K562 (cell line): Measurements from ENCODE around the gene CNKSR1. TPM values are rescaled to one million over a fixed set of nuclear protein-coding genes. Genes with fewer than 3 reads are reported as not detected.

ENCODE experiments used
- ARID1B ChIP-seq: fragments of 450-650 bp; IDR thresholded peaks from 2 replicates; pipeline ENCODE4 v1.6.1; 2016; ENCODE audit warnings: antibody characterized with exemption, mild to moderate bottlenecking, inconsistent platforms
- BMI1 ChIP-seq: fragments of 150-350 bp; IDR thresholded peaks from 2 replicates; pipeline ENCODE4 v1.6.1; 2014; ENCODE audit warnings: low read length
- EGR1 ChIP-seq: fragments of 450-650 bp; conservative IDR thresholded peaks from 2 replicates; pipeline ENCODE4 v1.6.1; 2017; ENCODE audit warnings: mild to moderate bottlenecking
- MTA2 ChIP-seq: fragments of 450-650 bp; IDR thresholded peaks from 2 replicates; pipeline ENCODE4 v1.6.1; 2016; ENCODE audit warnings: low read depth
- MXI1 ChIP-seq: IDR thresholded peaks from 2 replicates; pipeline ENCODE4 v1.6.1; 2011; ENCODE audit warnings: low read depth, mild to moderate bottlenecking, improper control_type of control experiment, low read length
- NEUROD1 ChIP-seq: fragments of 150-350 bp; IDR thresholded peaks from 2 replicates; pipeline ENCODE4 v1.6.1; 2014; ENCODE audit warnings: borderline replicate concordance, low read length, low read depth; ENCODE audit not compliant: partially characterized antibody
- RFX5 ChIP-seq: IDR thresholded peaks from 2 replicates; pipeline ENCODE4 v1.6.1; 2011; ENCODE audit warnings: low read depth, mild to moderate bottlenecking, improper control_type of control experiment, low read length
- SMC3 ChIP-seq: conservative IDR thresholded peaks from 2 replicates; pipeline ENCODE4 v1.6.1; 2011; ENCODE audit warnings: low read depth, low read length, improper control_type of control experiment; ENCODE audit not compliant: insufficient read depth
- TAF1 ChIP-seq: IDR thresholded peaks from 2 replicates; pipeline ENCODE4 v1.6.1; 2011; ENCODE audit warnings: mild to moderate bottlenecking, low read length, moderate library complexity; ENCODE audit not compliant: insufficient read depth, control insufficient read depth, severe bottlenecking; ENCODE audit errors: extremely low read depth
- TEAD1 ChIP-seq, 2 experiments: fragments of 450-650 bp in 1 of 2; sonication (generic) in 1 of 2; formaldehyde crosslinking; IDR thresholded peaks; 2 replicates each; pipeline versions ENCODE4 v1.4.0 to v1.8.0; 2020 to 2022; ENCODE audit warnings: mild to moderate bottlenecking in 2 of 2, missing genetic modification reagents in 1 of 2
- ZNF436 ChIP-seq: fragments of 250-450, 450-650 bp; sonication (Bioruptor Pico); formaldehyde crosslinking; IDR thresholded peaks from 2 replicates; pipeline ENCODE4 v1.7.0; 2020; ENCODE audit warnings: mild to moderate bottlenecking
- polyA plus RNA-seq, 8 experiments: library from polyadenylated mRNA; depleted of rRNA in 4 of 8; stranded (reverse) in 5 of 8; unstranded in 3 of 8; fragments of >200 nt; fragmentation: Nextera tagmentation in 2 of 8; fragmentation: Illumina TruSeq in 1 of 8; extraction: Ambion mirVana in 2 of 8; extraction: Trizol in 1 of 8; gene quantifications; 2 replicates each; pipeline versions ENCODE4 v1.2.1 to v1.2.3, GENCODE V29; 2011 to 2014; ENCODE audit warnings: inconsistent platforms in 1 of 8, missing spikeins in 1 of 8
- total RNA-seq, 7 experiments: library from RNA; depleted of rRNA in 6 of 7; stranded (reverse); fragments of >200 nt in 6 of 7; fragmentation: Illumina TruSeq in 2 of 7; extraction: Trizol in 2 of 7; gene quantifications; 2 replicates each; pipeline versions ENCODE4 v1.2.1 to v1.2.3, GENCODE V29; 2011 to 2021; ENCODE audit warnings: low replicate concordance in 1 of 7
- TF ChIP-seq, protein P1 (sequence below): sonication (generic); IDR thresholded peaks from 2 replicates; pipeline ENCODE4 v1.6.1; 2016
- TF ChIP-seq, protein P2 (sequence below): fragments of 250-450 bp; sonication (Bioruptor Pico); IDR thresholded peaks from 2 replicates; pipeline ENCODE4 v1.8.0; 2021; ENCODE audit warnings: mild to moderate bottlenecking, moderate library complexity
- TF ChIP-seq, protein P3 (sequence below): fragments of 450-650 bp; IDR thresholded peaks from 2 replicates; pipeline ENCODE4 v1.6.1; 2016
- TF ChIP-seq, protein P4 (sequence below): fragments of 450-650 bp; IDR thresholded peaks from 2 replicates; pipeline ENCODE4 v1.6.1; 2017; ENCODE audit warnings: antibody characterized with exemption, mild to moderate bottlenecking

Gene CNKSR1
- total and polyA plus RNA-seq, 9 of the 15 experiments (the other 6 are each of a cell fraction or from before 2014, with no cell fraction given): 0.03 to 2.8 (median 1.1) TPM

- no peak for TF ChIP-seq TAF1
- TF ChIP-seq, protein P1, sequence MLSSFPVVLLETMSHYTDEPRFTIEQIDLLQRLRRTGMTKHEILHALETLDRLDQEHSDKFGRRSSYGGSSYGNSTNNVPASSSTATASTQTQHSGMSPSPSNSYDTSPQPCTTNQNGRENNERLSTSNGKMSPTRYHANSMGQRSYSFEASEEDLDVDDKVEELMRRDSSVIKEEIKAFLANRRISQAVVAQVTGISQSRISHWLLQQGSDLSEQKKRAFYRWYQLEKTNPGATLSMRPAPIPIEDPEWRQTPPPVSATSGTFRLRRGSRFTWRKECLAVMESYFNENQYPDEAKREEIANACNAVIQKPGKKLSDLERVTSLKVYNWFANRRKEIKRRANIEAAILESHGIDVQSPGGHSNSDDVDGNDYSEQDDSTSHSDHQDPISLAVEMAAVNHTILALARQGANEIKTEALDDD: peak; percentile 91
- peak; percentile 54 for TF ChIP-seq NEUROD1
- TF ChIP-seq, protein P2, sequence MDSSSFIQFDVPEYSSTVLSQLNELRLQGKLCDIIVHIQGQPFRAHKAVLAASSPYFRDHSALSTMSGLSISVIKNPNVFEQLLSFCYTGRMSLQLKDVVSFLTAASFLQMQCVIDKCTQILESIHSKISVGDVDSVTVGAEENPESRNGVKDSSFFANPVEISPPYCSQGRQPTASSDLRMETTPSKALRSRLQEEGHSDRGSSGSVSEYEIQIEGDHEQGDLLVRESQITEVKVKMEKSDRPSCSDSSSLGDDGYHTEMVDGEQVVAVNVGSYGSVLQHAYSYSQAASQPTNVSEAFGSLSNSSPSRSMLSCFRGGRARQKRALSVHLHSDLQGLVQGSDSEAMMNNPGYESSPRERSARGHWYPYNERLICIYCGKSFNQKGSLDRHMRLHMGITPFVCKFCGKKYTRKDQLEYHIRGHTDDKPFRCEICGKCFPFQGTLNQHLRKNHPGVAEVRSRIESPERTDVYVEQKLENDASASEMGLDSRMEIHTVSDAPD (CRISPR knock-in tag): no peak
- no peak for TF ChIP-seq MTA2
- peak; percentile 97 for TF ChIP-seq BMI1
- TF ChIP-seq, protein P3, sequence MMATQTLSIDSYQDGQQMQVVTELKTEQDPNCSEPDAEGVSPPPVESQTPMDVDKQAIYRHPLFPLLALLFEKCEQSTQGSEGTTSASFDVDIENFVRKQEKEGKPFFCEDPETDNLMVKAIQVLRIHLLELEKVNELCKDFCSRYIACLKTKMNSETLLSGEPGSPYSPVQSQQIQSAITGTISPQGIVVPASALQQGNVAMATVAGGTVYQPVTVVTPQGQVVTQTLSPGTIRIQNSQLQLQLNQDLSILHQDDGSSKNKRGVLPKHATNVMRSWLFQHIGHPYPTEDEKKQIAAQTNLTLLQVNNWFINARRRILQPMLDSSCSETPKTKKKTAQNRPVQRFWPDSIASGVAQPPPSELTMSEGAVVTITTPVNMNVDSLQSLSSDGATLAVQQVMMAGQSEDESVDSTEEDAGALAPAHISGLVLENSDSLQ: peak; percentile 97
- no peak for TF ChIP-seq SMC3
- 0 out of 2 replicates have a peak, but pooled peaks have one; percentile 18 for TF ChIP-seq ARID1B
- TF ChIP-seq MXI1: peak; percentile 95
- TF ChIP-seq ZNF436 (CRISPR knock-in tag): no peak
- TF ChIP-seq EGR1: 0 out of 2 replicates have a peak, but pooled peaks have one; percentile 8
- peak; percentile 88 for TF ChIP-seq RFX5
- TF ChIP-seq, protein P4, sequence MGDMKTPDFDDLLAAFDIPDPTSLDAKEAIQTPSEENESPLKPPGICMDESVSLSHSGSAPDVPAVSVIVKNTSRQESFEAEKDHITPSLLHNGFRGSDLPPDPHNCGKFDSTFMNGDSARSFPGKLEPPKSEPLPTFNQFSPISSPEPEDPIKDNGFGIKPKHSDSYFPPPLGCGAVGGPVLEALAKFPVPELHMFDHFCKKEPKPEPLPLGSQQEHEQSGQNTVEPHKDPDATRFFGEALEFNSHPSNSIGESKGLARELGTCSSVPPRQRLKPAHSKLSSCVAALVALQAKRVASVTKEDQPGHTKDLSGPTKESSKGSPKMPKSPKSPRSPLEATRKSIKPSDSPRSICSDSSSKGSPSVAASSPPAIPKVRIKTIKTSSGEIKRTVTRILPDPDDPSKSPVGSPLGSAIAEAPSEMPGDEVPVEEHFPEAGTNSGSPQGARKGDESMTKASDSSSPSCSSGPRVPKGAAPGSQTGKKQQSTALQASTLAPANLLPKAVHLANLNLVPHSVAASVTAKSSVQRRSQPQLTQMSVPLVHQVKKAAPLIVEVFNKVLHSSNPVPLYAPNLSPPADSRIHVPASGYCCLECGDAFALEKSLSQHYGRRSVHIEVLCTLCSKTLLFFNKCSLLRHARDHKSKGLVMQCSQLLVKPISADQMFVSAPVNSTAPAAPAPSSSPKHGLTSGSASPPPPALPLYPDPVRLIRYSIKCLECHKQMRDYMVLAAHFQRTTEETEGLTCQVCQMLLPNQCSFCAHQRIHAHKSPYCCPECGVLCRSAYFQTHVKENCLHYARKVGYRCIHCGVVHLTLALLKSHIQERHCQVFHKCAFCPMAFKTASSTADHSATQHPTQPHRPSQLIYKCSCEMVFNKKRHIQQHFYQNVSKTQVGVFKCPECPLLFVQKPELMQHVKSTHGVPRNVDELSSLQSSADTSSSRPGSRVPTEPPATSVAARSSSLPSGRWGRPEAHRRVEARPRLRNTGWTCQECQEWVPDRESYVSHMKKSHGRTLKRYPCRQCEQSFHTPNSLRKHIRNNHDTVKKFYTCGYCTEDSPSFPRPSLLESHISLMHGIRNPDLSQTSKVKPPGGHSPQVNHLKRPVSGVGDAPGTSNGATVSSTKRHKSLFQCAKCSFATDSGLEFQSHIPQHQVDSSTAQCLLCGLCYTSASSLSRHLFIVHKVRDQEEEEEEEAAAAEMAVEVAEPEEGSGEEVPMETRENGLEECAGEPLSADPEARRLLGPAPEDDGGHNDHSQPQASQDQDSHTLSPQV: 0 out of 2 replicates have a peak, but pooled peaks have one; percentile 30
- peak in 1 of 2 experiments; percentile 51; a peak in 1 of 4 replicates for TF ChIP-seq TEAD1 (CRISPR knock-in tag; IDR thresholded peaks at IDR 0.05)
These were observed 45.0 kb upstream of the CNKSR1 start (continued) for GRCh38 chr1:26132128-26132833.
